ENCODE measurements around the gene AFTPH.

GRCh38 chr2:64605026-64605471 lies 80.9 kb downstream of the AFTPH start:
- TF ChIP-seq TAF1 (IDR thresholded peaks at IDR 0.05; ENCODE audit: borderline replicate concordance, low read depth, low read length): no peak
- TF ChIP-seq YY1 (IDR thresholded peaks at IDR 0.05; ENCODE audit: low read depth): no peak
